ENCODE results near the gene CNFN.

Gene CNFN

GRCh38 chr19:42389899-42390298 is at the start of gene CNFN:
Gene CNFN, minus strand, starts transcription at chr19:42390297. Its CDS starts 1,260 bp downstream, at chr19:42389037.
- no peak for DNase-seq (ENCODE audit: low read depth, low spot score)

- no peak for DNase-seq (ENCODE audit: low read depth, low spot score)
Observed at GRCh38 chr19:42436006-42436405, 45.9 kb upstream of the CNFN start.

GRCh38 chr19:42435316-42435715 is 45.2 kb upstream of the CNFN start:
- DNase-seq (ENCODE audit: low read depth, low spot score), result no peak

GRCh38 chr19:42433503-42434260 is 43.6 kb upstream of the CNFN start:
- DNase-seq (ENCODE audit: low read depth, low spot score), result no peak

- no peak for DNase-seq (ENCODE audit: low read depth, low spot score)
Observed at GRCh38 chr19:42431486-42431885, 41.4 kb upstream of the CNFN start.

GRCh38 chr19:42428676-42429075 is 38.6 kb upstream of the CNFN start:
- no peak for DNase-seq (ENCODE audit: low read depth, low spot score)

- DNase-seq (ENCODE audit: low read depth, low spot score), result no peak
Observed at GRCh38 chr19:42427313-42427712, 37.2 kb upstream of the CNFN start, which contains the start of gene LIPE. Gene LIPE, minus strand, starts transcription at chr19:42427388. Its CDS starts 239 bp downstream, at chr19:42427149.

GRCh38 chr19:42426643-42427042 is 36.5 kb upstream of the CNFN start:
- DNase-seq (ENCODE audit: low read depth, low spot score), result no peak

GRCh38 chr19:42424712-42425131 is 34.6 kb upstream of the CNFN start:
- no peak for DNase-seq (ENCODE audit: low read depth, low spot score)

GRCh38 chr19:42424345-42424707 is 34.2 kb upstream of the CNFN start:
- no peak for DNase-seq (ENCODE audit: low read depth, low spot score)

GRCh38 chr19:42423462-42424344 is 33.6 kb upstream of the CNFN start:
- DNase-seq (ENCODE audit: low read depth, low spot score), result peak; percentile 71

GRCh38 chr19:42422901-42423461 is 32.9 kb upstream of the CNFN start:
- no peak for DNase-seq (ENCODE audit: low read depth, low spot score)

- no peak for DNase-seq (ENCODE audit: low read depth, low spot score)
Observed at GRCh38 chr19:42422092-42422900, 32.2 kb upstream of the CNFN start.

- no peak for DNase-seq (ENCODE audit: low read depth, low spot score)
Observed at GRCh38 chr19:42421591-42422031, 31.5 kb upstream of the CNFN start.

- DNase-seq (ENCODE audit: low read depth, low spot score), result no peak
Observed at GRCh38 chr19:42421101-42421500, 31.0 kb upstream of the CNFN start.

- DNase-seq (ENCODE audit: low read depth, low spot score), result no peak
Observed at GRCh38 chr19:42420055-42420544, 30.0 kb upstream of the CNFN start.

- DNase-seq (ENCODE audit: low read depth, low spot score), result no peak
Observed at GRCh38 chr19:42419309-42419708, 29.2 kb upstream of the CNFN start.

GRCh38 chr19:42412661-42413076 is 22.6 kb upstream of the CNFN start:
- no peak for DNase-seq (ENCODE audit: low read depth, low spot score)

GRCh38 chr19:42412227-42412626 is 22.1 kb upstream of the CNFN start:
- DNase-seq (ENCODE audit: low read depth, low spot score), result no peak

GRCh38 chr19:42411581-42412178 is 21.6 kb upstream of the CNFN start:
- no peak for DNase-seq (ENCODE audit: low read depth, low spot score)

- no peak for DNase-seq (ENCODE audit: low read depth, low spot score)
Observed at GRCh38 chr19:42410371-42410770, 20.3 kb upstream of the CNFN start.

All from smooth muscle cell of the brain vasculature (primary cell).